ENCODE measurements around the gene TMEM30A.

Gene TMEM30A

DNA sequence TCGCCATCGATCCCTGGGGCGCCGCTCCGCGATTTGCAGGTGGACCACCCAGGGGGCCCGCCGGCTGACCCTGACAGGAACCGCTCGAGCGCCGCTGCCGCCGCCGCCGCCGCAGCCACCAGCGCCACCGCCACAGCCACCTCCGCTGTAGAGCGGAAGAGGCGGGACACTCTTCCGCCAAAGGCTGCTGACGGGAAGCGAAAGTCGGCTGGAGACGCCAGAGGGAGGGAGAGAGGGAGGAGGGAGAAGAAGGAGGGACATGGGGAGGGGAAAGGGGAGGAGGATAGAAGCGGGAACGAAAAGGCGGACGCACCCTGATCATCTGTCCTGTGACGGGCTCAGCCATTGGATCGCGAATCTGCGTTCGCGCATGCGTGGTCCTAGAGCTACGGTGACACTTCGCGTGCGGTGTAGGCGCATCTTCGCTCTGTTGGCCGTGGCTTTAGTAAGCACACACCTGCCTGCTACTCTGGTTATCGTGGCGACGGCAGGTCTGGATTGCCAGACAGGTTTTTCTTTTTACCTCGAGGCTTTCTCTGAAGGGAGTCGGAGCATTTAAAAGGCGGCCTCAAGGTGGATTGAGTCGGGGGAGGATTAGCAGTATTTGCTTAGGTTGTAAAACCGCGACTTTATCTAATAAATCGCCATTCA, at the start of gene TMEM30A:
Gene TMEM30A, minus strand, starts transcription at position 161 of the 651 bp plus-strand sequence. Its CDS starts 154 bp downstream, at position 7.
- peak; percentile 99 for DNase-seq (ENCODE audit: low read depth)

DNA sequence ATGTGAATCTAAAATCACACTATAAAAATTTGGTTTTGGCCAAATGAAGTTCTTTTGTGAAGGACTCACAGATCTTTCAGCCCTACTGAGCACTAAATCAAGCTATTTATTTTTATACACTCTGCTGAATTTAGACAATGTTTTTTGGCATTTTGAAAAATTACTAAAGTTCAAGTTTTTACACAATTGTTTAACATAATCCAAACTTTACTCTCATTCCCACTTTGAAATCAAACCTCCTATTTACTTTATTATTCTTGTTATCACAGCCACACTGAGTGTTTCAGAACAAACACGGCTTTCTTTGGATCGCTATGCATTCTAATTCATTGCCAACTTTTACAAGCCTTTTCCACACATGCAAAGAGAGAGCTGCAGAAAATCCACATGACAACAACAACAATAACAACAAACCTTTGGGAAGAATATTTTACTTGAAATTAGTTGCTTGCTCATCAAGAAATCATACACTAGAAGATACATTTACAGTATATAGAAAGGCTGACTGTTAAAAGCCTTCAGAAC, 49.1 kb upstream of the TMEM30A start:
- H3K4me3 ChIP-seq (ENCODE audit: low read length): no peak overlapping the region
- no peak for DNase-seq (ENCODE audit: low read depth)
- TF ChIP-seq, protein P1, sequence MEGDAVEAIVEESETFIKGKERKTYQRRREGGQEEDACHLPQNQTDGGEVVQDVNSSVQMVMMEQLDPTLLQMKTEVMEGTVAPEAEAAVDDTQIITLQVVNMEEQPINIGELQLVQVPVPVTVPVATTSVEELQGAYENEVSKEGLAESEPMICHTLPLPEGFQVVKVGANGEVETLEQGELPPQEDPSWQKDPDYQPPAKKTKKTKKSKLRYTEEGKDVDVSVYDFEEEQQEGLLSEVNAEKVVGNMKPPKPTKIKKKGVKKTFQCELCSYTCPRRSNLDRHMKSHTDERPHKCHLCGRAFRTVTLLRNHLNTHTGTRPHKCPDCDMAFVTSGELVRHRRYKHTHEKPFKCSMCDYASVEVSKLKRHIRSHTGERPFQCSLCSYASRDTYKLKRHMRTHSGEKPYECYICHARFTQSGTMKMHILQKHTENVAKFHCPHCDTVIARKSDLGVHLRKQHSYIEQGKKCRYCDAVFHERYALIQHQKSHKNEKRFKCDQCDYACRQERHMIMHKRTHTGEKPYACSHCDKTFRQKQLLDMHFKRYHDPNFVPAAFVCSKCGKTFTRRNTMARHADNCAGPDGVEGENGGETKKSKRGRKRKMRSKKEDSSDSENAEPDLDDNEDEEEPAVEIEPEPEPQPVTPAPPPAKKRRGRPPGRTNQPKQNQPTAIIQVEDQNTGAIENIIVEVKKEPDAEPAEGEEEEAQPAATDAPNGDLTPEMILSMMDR (conservative IDR thresholded peaks at IDR 0.05; ENCODE audit: low read length): no peak

More for the DNA sequence above, at the start of gene TMEM30A:
- TF ChIP-seq, protein P1 (conservative IDR thresholded peaks at IDR 0.05; ENCODE audit: low read length): 0 out of 2 replicates have a peak, but pooled peaks have one; percentile 10
- H3K4me3 ChIP-seq (ENCODE audit: low read length): peak within 1 kb of the TSS; percentile 89

DNA sequence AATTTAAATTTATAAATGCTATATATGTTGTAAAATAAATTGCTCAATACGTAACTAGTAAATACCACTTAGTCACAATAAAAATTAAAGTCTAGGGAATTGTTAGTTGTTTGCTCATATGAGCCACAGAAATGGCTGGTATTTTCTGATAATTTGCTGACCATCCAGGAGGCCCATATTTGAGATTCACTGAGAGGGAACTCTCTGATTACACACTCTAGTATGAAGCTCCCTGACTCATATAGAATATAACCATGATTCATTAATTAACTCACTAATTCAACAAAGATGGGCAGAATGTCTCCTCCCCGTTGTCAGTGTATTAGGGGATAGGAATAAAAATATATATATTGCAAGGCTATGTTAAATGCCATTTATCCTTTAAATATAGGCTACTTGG, 46.6 kb upstream of the TMEM30A start:
- no peak overlapping the region for H3K4me3 ChIP-seq (ENCODE audit: low read length)
- peak; percentile 77 for DNase-seq (ENCODE audit: low read depth)
- TF ChIP-seq, protein P1 (conservative IDR thresholded peaks at IDR 0.05; ENCODE audit: low read length): no peak

DNA sequence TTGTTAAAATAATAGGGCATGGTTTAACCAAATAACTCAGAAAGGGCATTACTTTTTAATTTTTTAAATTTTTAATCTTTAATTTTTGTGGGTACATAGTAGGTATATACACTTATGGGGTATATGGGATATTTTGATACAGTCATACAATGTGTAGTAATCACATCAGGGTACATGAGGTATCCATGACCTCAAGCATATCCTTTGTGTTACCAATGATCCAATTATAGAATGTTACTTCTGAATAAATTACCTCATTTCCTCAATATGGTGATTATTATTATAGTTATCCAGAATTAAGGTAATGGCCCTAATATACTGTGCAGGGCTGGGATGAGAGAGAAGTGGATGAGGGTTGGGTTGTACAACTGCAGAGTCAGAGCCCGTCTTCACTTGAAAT, 45.1 kb upstream of the TMEM30A start:
- TF ChIP-seq, protein P1 (conservative IDR thresholded peaks at IDR 0.05; ENCODE audit: low read length): no peak
- no peak overlapping the region for H3K4me3 ChIP-seq (ENCODE audit: low read length)
- DNase-seq (ENCODE audit: low read depth): no peak

DNA sequence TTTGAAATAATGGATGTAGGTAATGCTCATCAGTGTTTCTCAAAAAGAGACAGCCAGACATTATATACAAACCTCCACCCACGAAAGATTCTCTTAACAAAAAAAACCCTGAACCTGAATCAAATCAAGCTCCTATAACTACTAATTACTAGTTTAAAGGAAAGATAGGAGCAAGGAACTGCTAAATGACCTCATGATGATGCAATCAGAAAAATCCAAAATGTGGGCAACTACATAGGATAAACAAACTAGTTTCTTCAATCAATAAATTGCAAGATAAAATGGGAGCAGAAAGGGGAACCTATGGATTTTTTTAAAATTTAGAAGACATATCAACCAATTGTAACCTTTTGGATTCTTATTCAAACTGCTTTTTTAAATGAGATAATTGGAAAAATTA, 43.2 kb upstream of the TMEM30A start:
- TF ChIP-seq, protein P1 (conservative IDR thresholded peaks at IDR 0.05; ENCODE audit: low read length): no peak
- DNase-seq (ENCODE audit: low read depth): no peak
- no peak overlapping the region for H3K4me3 ChIP-seq (ENCODE audit: low read length)

DNA sequence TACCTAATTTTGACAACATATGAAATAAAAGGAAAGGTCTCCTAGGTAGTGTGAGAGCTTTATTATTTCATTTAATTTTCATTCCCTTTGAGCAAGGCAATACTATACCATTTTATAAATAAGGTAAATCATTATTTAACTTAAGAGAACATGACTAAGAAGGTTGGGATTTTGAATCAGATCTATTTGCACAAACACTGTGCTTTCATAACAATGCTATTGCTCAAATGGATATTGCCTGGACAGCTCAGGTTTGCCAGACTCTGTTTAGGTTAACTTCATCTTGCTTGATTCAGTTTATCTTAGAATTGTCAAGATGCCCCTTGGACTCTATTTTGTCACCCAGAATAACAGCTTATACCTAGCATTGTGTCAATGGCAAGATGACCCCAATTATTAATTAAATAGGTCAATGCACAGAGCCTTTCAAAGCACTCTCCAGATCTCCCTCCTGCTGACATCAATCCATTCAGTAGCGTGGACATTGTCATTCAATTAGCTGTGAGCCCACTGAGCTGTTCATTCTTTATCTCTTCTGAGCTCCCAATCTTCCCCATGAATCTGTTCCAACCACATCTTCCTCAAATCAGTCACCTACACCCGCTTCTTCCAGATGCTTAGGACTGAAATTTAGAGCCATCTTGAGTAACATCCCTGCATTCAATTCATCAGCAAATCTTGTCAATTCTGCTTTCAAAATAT, 42.1 kb upstream of the TMEM30A start:
- no peak overlapping the region for H3K4me3 ChIP-seq (ENCODE audit: low read length)
- TF ChIP-seq, protein P1 (conservative IDR thresholded peaks at IDR 0.05; ENCODE audit: low read length): no peak
- peak; percentile 4 for DNase-seq (ENCODE audit: low read depth)

Data from AG10803 (cell line).